ENCODE measurements around the gene NR2F6. TPM values are rescaled to one million over a fixed set of nuclear protein-coding genes. Genes with fewer than 3 reads are reported as not detected.

The NR2F6 gene
- polyA plus RNA-seq, 2 of the 4 experiments (the other 2 are of a cell fraction) = 31.9 to 42.1 TPM

- FAIRE-seq (no peak), DNase-seq (ENCODE audit: low read depth in 1 of 2, low spot score in 1 of 2) (no peak), ATAC-seq (no peak)
- H3K27ac ChIP-seq = no peak overlapping the region
- H3K9me3 ChIP-seq = no peaks in the 10 kb centered on the region
- no peaks in the 10 kb centered on the region for H3K4me1 ChIP-seq
- TF ChIP-seq HOXB13 (CRISPR knock-in tag; IDR thresholded peaks at IDR 0.05; ENCODE audit: low read depth) (no peak), CBX8 (IDR thresholded peaks at IDR 0.05) (no peak), ELK1 (IDR thresholded peaks at IDR 0.05; ENCODE audit: low read depth, low read length) (no peak), MAZ (IDR thresholded peaks at IDR 0.05; ENCODE audit: borderline replicate concordance, low read depth, low read length) (no peak), HEYL (CRISPR knock-in tag; IDR thresholded peaks at IDR 0.05) (no peak), MAFK (IDR thresholded peaks at IDR 0.05; ENCODE audit: partially characterized antibody) (no peak)
- WGBS (ENCODE audit: missing lambda C conversion rate) = 80% methylated on average over 10 of the region's 16 CpGs
- ChIA-PET CTCF (interaction anchor here (2.5 to 8.0 kb wide), 6 partner anchors 7 to 36 kb away, joined by 9 to 77 read pairs (median 31); partner anchors contain the start of genes ANKLE1 and OCEL1), POLR2A (interaction anchor here (0.6 kb wide), 2 partner anchors 11 to 196 kb away, joined by 3 to 5 read pairs; no protein-coding TSS in a partner anchor)
- no peak overlapping the region for H3K4me3 ChIP-seq
- no peak overlapping the region for H3K4me2 ChIP-seq
Observed at GRCh38 chr19:17262557-17262956, 16.8 kb upstream of the NR2F6 start.

GRCh38 chr19:17260842-17261325, 15.2 kb upstream of the NR2F6 start:
- DNase-seq (ENCODE audit: low read depth in 1 of 2, low spot score in 1 of 2) (peak; percentile 87 to 89), FAIRE-seq (no peak), ATAC-seq (peak; percentile 99)
- POLR2A ChIA-PET = no interaction called here
- peak overlapping the region; percentile 47 to 75; a peak in 3 of 6 replicates for H3K27ac ChIP-seq
- CTCF ChIA-PET = interaction anchor here (0.6 to 8.0 kb wide), 27 partner anchors 11 to 603 kb away, joined by 3 to 77 read pairs (median 4); partner anchors contain the start of genes ANKLE1 and OCEL1
- 7% methylated on average over 15 of the region's 15 CpGs for WGBS (ENCODE audit: missing lambda C conversion rate)
- no peaks in the 10 kb centered on the region for H3K4me1 ChIP-seq
- H3K4me3 ChIP-seq = no peak overlapping the region
- TF ChIP-seq CEBPB (IDR thresholded peaks at IDR 0.05) (no peak), RNF2 (IDR thresholded peaks at IDR 0.05; ENCODE audit: borderline replicate concordance, low read depth) (no peak), ESRRA (IDR thresholded peaks at IDR 0.05; ENCODE audit: borderline replicate concordance, low read length) (no peak), SREBF2 (IDR thresholded peaks at IDR 0.05) (no peak), RAD21 (conservative IDR thresholded peaks at IDR 0.05 in 1 of 2, IDR thresholded peaks at IDR 0.05 in 1 of 2) (peak; percentile 55 to 63), ZSCAN20 (CRISPR knock-in tag; IDR thresholded peaks at IDR 0.05) (no peak), MAX (IDR thresholded peaks at IDR 0.05) (peak; percentile 76), BHLHE40 (IDR thresholded peaks at IDR 0.05; ENCODE audit: low read depth, low read length) (no peak), MYC (IDR thresholded peaks at IDR 0.05; ENCODE audit: borderline replicate concordance, low read length) (no peak), SMC3 (IDR thresholded peaks at IDR 0.05) (peak; percentile 75), NR3C1 (IDR thresholded peaks at IDR 0.05) (no peak), CTCF (IDR thresholded peaks at IDR 0.05) (peak; percentile 75)
- TF ChIP-seq, protein P1, sequence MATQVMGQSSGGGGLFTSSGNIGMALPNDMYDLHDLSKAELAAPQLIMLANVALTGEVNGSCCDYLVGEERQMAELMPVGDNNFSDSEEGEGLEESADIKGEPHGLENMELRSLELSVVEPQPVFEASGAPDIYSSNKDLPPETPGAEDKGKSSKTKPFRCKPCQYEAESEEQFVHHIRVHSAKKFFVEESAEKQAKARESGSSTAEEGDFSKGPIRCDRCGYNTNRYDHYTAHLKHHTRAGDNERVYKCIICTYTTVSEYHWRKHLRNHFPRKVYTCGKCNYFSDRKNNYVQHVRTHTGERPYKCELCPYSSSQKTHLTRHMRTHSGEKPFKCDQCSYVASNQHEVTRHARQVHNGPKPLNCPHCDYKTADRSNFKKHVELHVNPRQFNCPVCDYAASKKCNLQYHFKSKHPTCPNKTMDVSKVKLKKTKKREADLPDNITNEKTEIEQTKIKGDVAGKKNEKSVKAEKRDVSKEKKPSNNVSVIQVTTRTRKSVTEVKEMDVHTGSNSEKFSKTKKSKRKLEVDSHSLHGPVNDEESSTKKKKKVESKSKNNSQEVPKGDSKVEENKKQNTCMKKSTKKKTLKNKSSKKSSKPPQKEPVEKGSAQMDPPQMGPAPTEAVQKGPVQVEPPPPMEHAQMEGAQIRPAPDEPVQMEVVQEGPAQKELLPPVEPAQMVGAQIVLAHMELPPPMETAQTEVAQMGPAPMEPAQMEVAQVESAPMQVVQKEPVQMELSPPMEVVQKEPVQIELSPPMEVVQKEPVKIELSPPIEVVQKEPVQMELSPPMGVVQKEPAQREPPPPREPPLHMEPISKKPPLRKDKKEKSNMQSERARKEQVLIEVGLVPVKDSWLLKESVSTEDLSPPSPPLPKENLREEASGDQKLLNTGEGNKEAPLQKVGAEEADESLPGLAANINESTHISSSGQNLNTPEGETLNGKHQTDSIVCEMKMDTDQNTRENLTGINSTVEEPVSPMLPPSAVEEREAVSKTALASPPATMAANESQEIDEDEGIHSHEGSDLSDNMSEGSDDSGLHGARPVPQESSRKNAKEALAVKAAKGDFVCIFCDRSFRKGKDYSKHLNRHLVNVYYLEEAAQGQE (IDR thresholded peaks at IDR 0.05) = no peak
- no peaks in the 10 kb centered on the region for H3K9me3 ChIP-seq
- peak overlapping the region; percentile 14; the same call in 1 of the 3 replicates for H3K4me2 ChIP-seq

Data from A549 (cell line).